ENCODE measurements around the gene ENTHD1.

- TF ChIP-seq TCF7L2 (IDR thresholded peaks at IDR 0.05; ENCODE audit: low read depth, low read length) (no peak), TBP (optimal IDR thresholded peaks at IDR 0.05; ENCODE audit: low read depth, low read length) (no peak), GTF2F1 (IDR thresholded peaks at IDR 0.05; ENCODE audit: low read depth, low read length) (no peak), CTCF (IDR thresholded peaks at IDR 0.05 in 2 of 3, conservative IDR thresholded peaks at IDR 0.05 in 1 of 3; ENCODE audit: insufficient read depth in 2 of 3, low read depth in 1 of 3, low read length in 3 of 3) (no peak), JUNB (CRISPR knock-in tag; conservative IDR thresholded peaks at IDR 0.05) (no peak), POLR2AphosphoS5 (IDR thresholded peaks at IDR 0.05; ENCODE audit: control insufficient read depth, insufficient read depth, low read depth, low read length) (no peak)
- TF ChIP-seq, protein P1, sequence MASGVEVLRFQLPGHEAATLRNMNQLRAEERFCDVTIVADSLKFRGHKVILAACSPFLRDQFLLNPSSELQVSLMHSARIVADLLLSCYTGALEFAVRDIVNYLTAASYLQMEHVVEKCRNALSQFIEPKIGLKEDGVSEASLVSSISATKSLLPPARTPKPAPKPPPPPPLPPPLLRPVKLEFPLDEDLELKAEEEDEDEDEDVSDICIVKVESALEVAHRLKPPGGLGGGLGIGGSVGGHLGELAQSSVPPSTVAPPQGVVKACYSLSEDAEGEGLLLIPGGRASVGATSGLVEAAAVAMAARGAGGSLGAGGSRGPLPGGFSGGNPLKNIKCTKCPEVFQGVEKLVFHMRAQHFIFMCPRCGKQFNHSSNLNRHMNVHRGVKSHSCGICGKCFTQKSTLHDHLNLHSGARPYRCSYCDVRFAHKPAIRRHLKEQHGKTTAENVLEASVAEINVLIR (CRISPR knock-in tag; IDR thresholded peaks at IDR 0.05) = no peak
These were observed 2.9 kb upstream of the ENTHD1 start for GRCh38 chr22:39896313-39896996.

All from K562 (cell line).